Measurements from ENCODE around the gene LCN15.

Gene LCN15

DNA sequence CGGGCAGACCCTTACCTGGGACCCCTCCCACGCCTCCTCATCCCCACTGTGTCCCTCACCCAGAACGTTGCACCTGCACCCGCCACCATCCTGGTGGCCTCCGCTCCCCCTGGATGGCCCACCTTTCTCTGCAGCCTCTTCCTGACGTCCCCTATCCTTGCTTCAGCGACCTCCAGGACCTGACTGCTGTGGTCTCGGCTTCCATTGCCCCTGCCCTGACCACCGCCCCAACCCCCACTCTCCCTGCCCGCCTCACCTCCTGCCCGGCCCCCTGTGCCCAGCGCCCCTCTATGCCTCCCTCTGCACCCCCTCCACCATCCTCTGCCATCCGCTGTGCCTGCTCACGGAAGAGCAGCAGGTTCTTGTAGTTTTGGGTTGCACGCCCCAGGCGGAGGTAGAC is 23.8 kb downstream of the LCN15 start (continued):
- TF ChIP-seq ZNF8 (CRISPR knock-in tag; IDR thresholded peaks at IDR 0.05), result no peak

- TF ChIP-seq GLIS3 (CRISPR knock-in tag; IDR thresholded peaks at IDR 0.05) (no peak), RARB (CRISPR knock-in tag; IDR thresholded peaks at IDR 0.05) (no peak), OSR1 (CRISPR knock-in tag; IDR thresholded peaks at IDR 0.05) (no peak), CREB5 (CRISPR knock-in tag; IDR thresholded peaks at IDR 0.05; ENCODE audit: low read depth) (no peak), TCF4 (CRISPR knock-in tag; IDR thresholded peaks at IDR 0.05; ENCODE audit: borderline replicate concordance) (no peak), ZFP3 (CRISPR knock-in tag; IDR thresholded peaks at IDR 0.05) (no peak), ZNF565 (CRISPR knock-in tag; conservative IDR thresholded peaks at IDR 0.05; ENCODE audit: low read depth) (no peak), ZFP30 (CRISPR knock-in tag; IDR thresholded peaks at IDR 0.05) (no peak), PPARA (CRISPR knock-in tag; IDR thresholded peaks at IDR 0.05; ENCODE audit: borderline replicate concordance) (no peak), ZNF70 (CRISPR knock-in tag; IDR thresholded peaks at IDR 0.05) (no peak), TOX (CRISPR knock-in tag; IDR thresholded peaks at IDR 0.05; ENCODE audit: borderline replicate concordance) (no peak), ISL1 (CRISPR knock-in tag; IDR thresholded peaks at IDR 0.05) (no peak), CSDC2 (CRISPR knock-in tag; IDR thresholded peaks at IDR 0.05) (no peak), ESRRG (CRISPR knock-in tag; IDR thresholded peaks at IDR 0.05) (no peak), ZC3H10 (CRISPR knock-in tag; IDR thresholded peaks at IDR 0.05) (no peak), ZNF8 (CRISPR knock-in tag; IDR thresholded peaks at IDR 0.05) (no peak), BACH2 (CRISPR knock-in tag; IDR thresholded peaks at IDR 0.05; ENCODE audit: borderline replicate concordance) (no peak), ARNTL (CRISPR knock-in tag; IDR thresholded peaks at IDR 0.05; ENCODE audit: borderline replicate concordance, low read depth) (no peak)
- TF ChIP-seq, protein P1, sequence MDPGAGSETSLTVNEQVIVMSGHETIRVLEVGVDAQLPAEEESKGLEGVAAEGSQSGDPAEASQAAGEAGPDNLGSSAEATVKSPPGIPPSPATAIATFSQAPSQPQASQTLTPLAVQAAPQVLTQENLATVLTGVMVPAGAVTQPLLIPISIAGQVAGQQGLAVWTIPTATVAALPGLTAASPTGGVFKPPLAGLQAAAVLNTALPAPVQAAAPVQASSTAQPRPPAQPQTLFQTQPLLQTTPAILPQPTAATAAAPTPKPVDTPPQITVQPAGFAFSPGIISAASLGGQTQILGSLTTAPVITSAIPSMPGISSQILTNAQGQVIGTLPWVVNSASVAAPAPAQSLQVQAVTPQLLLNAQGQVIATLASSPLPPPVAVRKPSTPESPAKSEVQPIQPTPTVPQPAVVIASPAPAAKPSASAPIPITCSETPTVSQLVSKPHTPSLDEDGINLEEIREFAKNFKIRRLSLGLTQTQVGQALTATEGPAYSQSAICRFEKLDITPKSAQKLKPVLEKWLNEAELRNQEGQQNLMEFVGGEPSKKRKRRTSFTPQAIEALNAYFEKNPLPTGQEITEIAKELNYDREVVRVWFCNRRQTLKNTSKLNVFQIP (CRISPR knock-in tag; IDR thresholded peaks at IDR 0.05; ENCODE audit: borderline replicate concordance, low read depth), result no peak
- TF ChIP-seq, protein P2, sequence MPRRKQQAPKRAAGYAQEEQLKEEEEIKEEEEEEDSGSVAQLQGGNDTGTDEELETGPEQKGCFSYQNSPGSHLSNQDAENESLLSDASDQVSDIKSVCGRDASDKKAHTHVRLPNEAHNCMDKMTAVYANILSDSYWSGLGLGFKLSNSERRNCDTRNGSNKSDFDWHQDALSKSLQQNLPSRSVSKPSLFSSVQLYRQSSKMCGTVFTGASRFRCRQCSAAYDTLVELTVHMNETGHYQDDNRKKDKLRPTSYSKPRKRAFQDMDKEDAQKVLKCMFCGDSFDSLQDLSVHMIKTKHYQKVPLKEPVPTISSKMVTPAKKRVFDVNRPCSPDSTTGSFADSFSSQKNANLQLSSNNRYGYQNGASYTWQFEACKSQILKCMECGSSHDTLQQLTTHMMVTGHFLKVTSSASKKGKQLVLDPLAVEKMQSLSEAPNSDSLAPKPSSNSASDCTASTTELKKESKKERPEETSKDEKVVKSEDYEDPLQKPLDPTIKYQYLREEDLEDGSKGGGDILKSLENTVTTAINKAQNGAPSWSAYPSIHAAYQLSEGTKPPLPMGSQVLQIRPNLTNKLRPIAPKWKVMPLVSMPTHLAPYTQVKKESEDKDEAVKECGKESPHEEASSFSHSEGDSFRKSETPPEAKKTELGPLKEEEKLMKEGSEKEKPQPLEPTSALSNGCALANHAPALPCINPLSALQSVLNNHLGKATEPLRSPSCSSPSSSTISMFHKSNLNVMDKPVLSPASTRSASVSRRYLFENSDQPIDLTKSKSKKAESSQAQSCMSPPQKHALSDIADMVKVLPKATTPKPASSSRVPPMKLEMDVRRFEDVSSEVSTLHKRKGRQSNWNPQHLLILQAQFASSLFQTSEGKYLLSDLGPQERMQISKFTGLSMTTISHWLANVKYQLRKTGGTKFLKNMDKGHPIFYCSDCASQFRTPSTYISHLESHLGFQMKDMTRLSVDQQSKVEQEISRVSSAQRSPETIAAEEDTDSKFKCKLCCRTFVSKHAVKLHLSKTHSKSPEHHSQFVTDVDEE (CRISPR knock-in tag; IDR thresholded peaks at IDR 0.05), result no peak
- ATAC-seq, result no peak
Measured at GRCh38 chr9:136740069-136740468, 24.2 kb downstream of the LCN15 start.

DNA sequence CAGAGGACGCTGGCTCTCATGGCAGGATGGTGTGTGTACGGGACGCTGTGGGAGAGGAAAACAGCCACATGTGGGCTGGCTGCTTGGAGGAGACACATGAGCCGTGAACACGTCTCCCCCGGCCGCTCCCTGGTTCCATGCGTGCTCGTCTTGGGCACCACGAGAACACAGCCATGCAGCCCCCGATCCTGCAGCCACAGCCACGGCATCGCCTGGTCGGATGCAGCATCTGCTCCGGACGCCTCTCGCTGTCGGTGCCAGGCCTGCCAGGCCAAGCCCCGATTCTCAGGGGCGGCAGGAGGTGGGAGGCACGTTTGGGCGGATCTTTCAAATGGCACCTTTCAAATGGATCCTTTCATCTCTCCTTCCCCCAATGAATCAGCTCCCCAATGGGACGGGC is 24.8 kb downstream of the LCN15 start:
- TF ChIP-seq ZNF565 (CRISPR knock-in tag; conservative IDR thresholded peaks at IDR 0.05; ENCODE audit: low read depth) (no peak), PPARA (CRISPR knock-in tag; IDR thresholded peaks at IDR 0.05; ENCODE audit: borderline replicate concordance) (no peak), TCF4 (CRISPR knock-in tag; IDR thresholded peaks at IDR 0.05; ENCODE audit: borderline replicate concordance) (no peak), ZC3H10 (CRISPR knock-in tag; IDR thresholded peaks at IDR 0.05) (no peak), RARB (CRISPR knock-in tag; IDR thresholded peaks at IDR 0.05) (no peak), ZNF8 (CRISPR knock-in tag; IDR thresholded peaks at IDR 0.05) (no peak), CREB5 (CRISPR knock-in tag; IDR thresholded peaks at IDR 0.05; ENCODE audit: low read depth) (no peak), OSR1 (CRISPR knock-in tag; IDR thresholded peaks at IDR 0.05) (no peak), TOX (CRISPR knock-in tag; IDR thresholded peaks at IDR 0.05; ENCODE audit: borderline replicate concordance) (no peak), ZNF70 (CRISPR knock-in tag; IDR thresholded peaks at IDR 0.05) (no peak), ZFP30 (CRISPR knock-in tag; IDR thresholded peaks at IDR 0.05) (no peak), ARNTL (CRISPR knock-in tag; IDR thresholded peaks at IDR 0.05; ENCODE audit: borderline replicate concordance, low read depth) (no peak)
- TF ChIP-seq, protein P3, sequence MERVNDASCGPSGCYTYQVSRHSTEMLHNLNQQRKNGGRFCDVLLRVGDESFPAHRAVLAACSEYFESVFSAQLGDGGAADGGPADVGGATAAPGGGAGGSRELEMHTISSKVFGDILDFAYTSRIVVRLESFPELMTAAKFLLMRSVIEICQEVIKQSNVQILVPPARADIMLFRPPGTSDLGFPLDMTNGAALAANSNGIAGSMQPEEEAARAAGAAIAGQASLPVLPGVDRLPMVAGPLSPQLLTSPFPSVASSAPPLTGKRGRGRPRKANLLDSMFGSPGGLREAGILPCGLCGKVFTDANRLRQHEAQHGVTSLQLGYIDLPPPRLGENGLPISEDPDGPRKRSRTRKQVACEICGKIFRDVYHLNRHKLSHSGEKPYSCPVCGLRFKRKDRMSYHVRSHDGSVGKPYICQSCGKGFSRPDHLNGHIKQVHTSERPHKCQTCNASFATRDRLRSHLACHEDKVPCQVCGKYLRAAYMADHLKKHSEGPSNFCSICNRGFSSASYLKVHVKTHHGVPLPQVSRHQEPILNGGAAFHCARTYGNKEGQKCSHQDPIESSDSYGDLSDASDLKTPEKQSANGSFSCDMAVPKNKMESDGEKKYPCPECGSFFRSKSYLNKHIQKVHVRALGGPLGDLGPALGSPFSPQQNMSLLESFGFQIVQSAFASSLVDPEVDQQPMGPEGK (CRISPR knock-in tag; IDR thresholded peaks at IDR 0.05; ENCODE audit: borderline replicate concordance), result no peak
- TF ChIP-seq, protein P1 (CRISPR knock-in tag; IDR thresholded peaks at IDR 0.05; ENCODE audit: borderline replicate concordance, low read depth), result no peak
- TF ChIP-seq, protein P2 (CRISPR knock-in tag; IDR thresholded peaks at IDR 0.05), result no peak
- no peak for ATAC-seq

Measured in SK-N-SH treated with all-trans-retinoic acid at 6 μM for 48 hours (cell line).